Neural cell (in vitro differentiated cells): ENCODE results near the gene UTP20. TPM values are rescaled to one million over a fixed set of nuclear protein-coding genes. Genes with fewer than 3 reads are reported as not detected.
A peak's percentile ranks its signal among the peaks of the same experiment; 100 is the strongest.
"Not testable (repeated sequence)": the region's sequence is repeated elsewhere in the genome, so short reads cannot be mapped to it uniquely, and the experiment has no call there.

Experiments used
- H2AFZ ChIP-seq: fragments of 200-600, 300-800 bp; sonication (generic), shearing (Covaris generic); 2 replicates; pipeline ENCODE4 v1.6.0; 2014; ENCODE audit warnings: low read depth, mild to moderate bottlenecking, antibody characterized with exemption, low read length, moderate library complexity
- H3F3A ChIP-seq: fragments of 200-600 bp; shearing (Covaris generic); 2 replicates; pipeline ENCODE4 v1.6.1; 2016; ENCODE audit warnings: mild to moderate bottlenecking, moderate library complexity, mixed read lengths, antibody characterized with exemption, low read length; ENCODE audit not compliant: insufficient read depth, poor library complexity, severe bottlenecking
- H3K27ac ChIP-seq: fragments of 200-600, 300-800 bp; sonication (generic), shearing (Covaris generic); 2 replicates; pipeline ENCODE4 v1.5.1; 2014; ENCODE audit warnings: mild to moderate bottlenecking, low read length, moderate library complexity
- H3K27me3 ChIP-seq: fragments of 300-800, 200-600 bp; sonication (generic), shearing (Covaris generic); 2 replicates; pipeline ENCODE4 v1.6.0; 2014; ENCODE audit warnings: mild to moderate bottlenecking, low read depth, low read length, moderate library complexity; ENCODE audit not compliant: insufficient read depth
- H3K36me3 ChIP-seq: fragments of 300-800, 200-600 bp; sonication (generic), shearing (Covaris generic); 2 replicates; pipeline ENCODE4 v1.5.1; 2014; ENCODE audit warnings: mild to moderate bottlenecking, antibody characterized with exemption, low read length, moderate library complexity; ENCODE audit not compliant: insufficient read depth
- H3K4me2 ChIP-seq: fragments of 300-800, 200-600 bp; sonication (generic), shearing (Covaris generic); 2 replicates; pipeline ENCODE4 v1.6.0; 2014; ENCODE audit warnings: mild to moderate bottlenecking, low read length
- H3K4me3 ChIP-seq: fragments of 300-800, 200-600 bp; sonication (generic), shearing (Covaris generic); 2 replicates; pipeline ENCODE4 v1.5.1; 2014; ENCODE audit warnings: mild to moderate bottlenecking, low read length, moderate library complexity
- H3K79me2 ChIP-seq: fragments of 200-600 bp; shearing (Covaris generic); replicated peaks from 2 replicates; pipeline ENCODE4 v1.6.0; 2014; ENCODE audit warnings: mild to moderate bottlenecking, low read length, moderate library complexity; ENCODE audit not compliant: insufficient read depth
- H3K9ac ChIP-seq: fragments of 300-800, 200-600 bp; sonication (generic), shearing (Covaris generic); 2 replicates; pipeline ENCODE4 v1.6.1; 2016; ENCODE audit warnings: mild to moderate bottlenecking, low read length, mixed read lengths
- H3K9me2 ChIP-seq: fragments of 200-600 bp; shearing (Covaris generic); 2 replicates; pipeline ENCODE4 v1.6.1; 2016; ENCODE audit warnings: mild to moderate bottlenecking, low read length, mixed read lengths; ENCODE audit not compliant: insufficient read depth
- H3K9me3 ChIP-seq: fragments of 200-600, 300-800 bp; sonication (generic), shearing (Covaris generic); 2 replicates; pipeline ENCODE4 v1.6.1; 2016; ENCODE audit warnings: mild to moderate bottlenecking, mixed run types, low read length, moderate library complexity, mixed read lengths
- H4K20me1 ChIP-seq: fragments of 200-600 bp; shearing (Covaris generic); 2 replicates; pipeline ENCODE4 v1.6.1; 2016; ENCODE audit warnings: mild to moderate bottlenecking, mixed run types; ENCODE audit not compliant: insufficient read depth
- CTCF ChIP-seq: fragments of 450-650 bp; IDR thresholded peaks from 2 replicates; pipeline ENCODE4 v1.5.1; 2014; ENCODE audit warnings: antibody characterized with exemption, mild to moderate bottlenecking, moderate library complexity; ENCODE audit not compliant: poor library complexity, severe bottlenecking
- EP300 ChIP-seq: fragments of 450-650 bp; conservative IDR thresholded peaks from 2 replicates; pipeline ENCODE4 v1.6.1; 2014; ENCODE audit warnings: antibody characterized with exemption, mild to moderate bottlenecking, moderate library complexity; ENCODE audit not compliant: poor library complexity, severe bottlenecking
- EZH2 ChIP-seq: fragments of 200-600, 300-800 bp; shearing (Covaris generic), sonication (generic); IDR thresholded peaks from 2 replicates; pipeline ENCODE4 v1.6.1; 2014; ENCODE audit warnings: antibody characterized with exemption, low read length, borderline replicate concordance, mild to moderate bottlenecking; ENCODE audit not compliant: insufficient read depth, poor library complexity, severe bottlenecking
- MXI1 ChIP-seq: fragments of 450-650 bp; conservative IDR thresholded peaks from 2 replicates; pipeline ENCODE4 v1.6.1; 2014; ENCODE audit warnings: antibody characterized with exemption, mild to moderate bottlenecking; ENCODE audit not compliant: poor library complexity, severe bottlenecking
- POLR2AphosphoS5 ChIP-seq: IDR thresholded peaks from 2 replicates; pipeline ENCODE4 v1.6.1; 2012
- RAD21 ChIP-seq: fragments of 450-650 bp; conservative IDR thresholded peaks from 2 replicates; pipeline ENCODE4 v1.6.1; 2014; ENCODE audit warnings: antibody characterized with exemption, mild to moderate bottlenecking, moderate library complexity
- SMC3 ChIP-seq: fragments of 450-650 bp; conservative IDR thresholded peaks from 2 replicates; pipeline ENCODE4 v1.6.1; 2014; ENCODE audit warnings: antibody characterized with exemption, mild to moderate bottlenecking, moderate library complexity; ENCODE audit not compliant: poor library complexity
- TAF1 ChIP-seq: IDR thresholded peaks from 2 replicates; pipeline ENCODE4 v1.6.1; 2012; ENCODE audit warnings: low read depth
- polyA plus RNA-seq: library from polyadenylated mRNA; depleted of rRNA; stranded (reverse); fragments of >200 nt; gene quantifications from 2 replicates; pipeline ENCODE4 v1.2.3, GENCODE V29; 2014
- TF ChIP-seq, protein P1 (sequence below): IDR thresholded peaks from 2 replicates; pipeline ENCODE4 v1.6.1; 2012; ENCODE audit warnings: borderline replicate concordance

Gene UTP20
- polyA plus RNA-seq, 1 donor from 2014 or later: 2.6 TPM

DNA sequence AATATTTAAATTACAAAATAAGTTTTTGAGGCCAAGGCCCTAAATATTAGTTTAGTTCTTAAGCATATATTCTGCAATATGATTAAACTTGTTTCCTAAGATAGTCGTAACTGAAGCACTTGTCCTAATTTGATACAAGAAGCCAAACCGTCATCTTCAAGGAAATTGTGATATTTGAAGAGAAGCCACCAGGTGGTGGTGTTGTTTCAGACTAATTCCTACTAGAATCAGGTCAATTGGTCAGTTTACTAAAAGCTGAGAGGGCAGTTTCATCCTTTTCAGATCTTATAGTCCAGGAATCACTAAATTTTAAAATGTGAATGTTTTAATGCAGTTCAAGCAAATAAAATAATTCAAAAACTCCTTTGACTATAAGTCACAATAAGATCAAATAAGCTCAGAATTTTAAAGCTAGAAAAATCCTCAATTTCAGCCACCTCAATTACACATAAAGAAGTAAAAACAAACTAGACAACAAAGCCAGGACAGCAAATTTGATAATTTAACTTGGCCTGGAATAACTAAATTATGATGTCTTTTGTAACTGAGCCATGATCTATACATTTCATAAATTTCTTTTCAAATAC, 134.7 kb downstream of the UTP20 start:
- H3K36me3 ChIP-seq: no peaks in the 10 kb centered on the region
- H2AFZ ChIP-seq: no peak overlapping the region
- H3K9me3 ChIP-seq: no peaks in the 10 kb centered on the region
- no peak overlapping the region for H3K4me3 ChIP-seq
- H3K9me2 ChIP-seq: no peaks in the 10 kb centered on the region
- H3F3A ChIP-seq: no peaks in the 10 kb centered on the region
- TF ChIP-seq SMC3 (peak; percentile 70), RAD21 (peak; percentile 73), MXI1 (no peak), CTCF (peak; percentile 69)
- H3K27ac ChIP-seq: no peak overlapping the region
- H3K79me2 ChIP-seq: no peaks in the 10 kb centered on the region
- H4K20me1 ChIP-seq: no peaks in the 10 kb centered on the region
- no peak overlapping the region for H3K4me2 ChIP-seq
- H3K9ac ChIP-seq: no peak overlapping the region
- no peaks in the 10 kb centered on the region for H3K27me3 ChIP-seq

GRCh38 chr12:101415228-101415627, 135.3 kb downstream of the UTP20 start:
- TF ChIP-seq POLR2AphosphoS5 (no peak), RAD21 (no peak), TAF1 (no peak), EP300 (no peak), MXI1 (no peak), CTCF (no peak), EZH2 (no peak), SMC3 (no peak)
- TF ChIP-seq, protein P1, sequence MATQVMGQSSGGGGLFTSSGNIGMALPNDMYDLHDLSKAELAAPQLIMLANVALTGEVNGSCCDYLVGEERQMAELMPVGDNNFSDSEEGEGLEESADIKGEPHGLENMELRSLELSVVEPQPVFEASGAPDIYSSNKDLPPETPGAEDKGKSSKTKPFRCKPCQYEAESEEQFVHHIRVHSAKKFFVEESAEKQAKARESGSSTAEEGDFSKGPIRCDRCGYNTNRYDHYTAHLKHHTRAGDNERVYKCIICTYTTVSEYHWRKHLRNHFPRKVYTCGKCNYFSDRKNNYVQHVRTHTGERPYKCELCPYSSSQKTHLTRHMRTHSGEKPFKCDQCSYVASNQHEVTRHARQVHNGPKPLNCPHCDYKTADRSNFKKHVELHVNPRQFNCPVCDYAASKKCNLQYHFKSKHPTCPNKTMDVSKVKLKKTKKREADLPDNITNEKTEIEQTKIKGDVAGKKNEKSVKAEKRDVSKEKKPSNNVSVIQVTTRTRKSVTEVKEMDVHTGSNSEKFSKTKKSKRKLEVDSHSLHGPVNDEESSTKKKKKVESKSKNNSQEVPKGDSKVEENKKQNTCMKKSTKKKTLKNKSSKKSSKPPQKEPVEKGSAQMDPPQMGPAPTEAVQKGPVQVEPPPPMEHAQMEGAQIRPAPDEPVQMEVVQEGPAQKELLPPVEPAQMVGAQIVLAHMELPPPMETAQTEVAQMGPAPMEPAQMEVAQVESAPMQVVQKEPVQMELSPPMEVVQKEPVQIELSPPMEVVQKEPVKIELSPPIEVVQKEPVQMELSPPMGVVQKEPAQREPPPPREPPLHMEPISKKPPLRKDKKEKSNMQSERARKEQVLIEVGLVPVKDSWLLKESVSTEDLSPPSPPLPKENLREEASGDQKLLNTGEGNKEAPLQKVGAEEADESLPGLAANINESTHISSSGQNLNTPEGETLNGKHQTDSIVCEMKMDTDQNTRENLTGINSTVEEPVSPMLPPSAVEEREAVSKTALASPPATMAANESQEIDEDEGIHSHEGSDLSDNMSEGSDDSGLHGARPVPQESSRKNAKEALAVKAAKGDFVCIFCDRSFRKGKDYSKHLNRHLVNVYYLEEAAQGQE: no peak
- H3K4me2 ChIP-seq: no peak overlapping the region
- H3K27me3 ChIP-seq: no peaks in the 10 kb centered on the region
- no peak overlapping the region for H3K27ac ChIP-seq
- no peaks in the 10 kb centered on the region for H3K9me2 ChIP-seq
- H3F3A ChIP-seq: no peaks in the 10 kb centered on the region
- H3K4me3 ChIP-seq: no peak overlapping the region
- no peak overlapping the region for H3K9ac ChIP-seq
- H3K9me3 ChIP-seq: no peaks in the 10 kb centered on the region
- H2AFZ ChIP-seq: no peak overlapping the region
- no peaks in the 10 kb centered on the region for H4K20me1 ChIP-seq
- no peaks in the 10 kb centered on the region for H3K79me2 ChIP-seq
- H3K36me3 ChIP-seq: no peaks in the 10 kb centered on the region

GRCh38 chr12:101422066-101422465, 142.2 kb downstream of the UTP20 start:
- H3K9ac ChIP-seq, H3K4me2 ChIP-seq, H3K27me3 ChIP-seq, H4K20me1 ChIP-seq, H3K79me2 ChIP-seq, H3K9me2 ChIP-seq, H3K9me3 ChIP-seq, H3F3A ChIP-seq, H3K4me3 ChIP-seq, H3K27ac ChIP-seq, H2AFZ ChIP-seq, H3K36me3 ChIP-seq: not testable (repeated sequence)
